IMR-90 (cell line): ENCODE data around the gene ACSM3. TPM values are rescaled to one million over a fixed set of nuclear protein-coding genes. Genes with fewer than 3 reads are reported as not detected.

Source experiments
- ATAC-seq: fragments of 200-7000 bp; cut with Tn5 transposase; 2 replicates; pipeline ENCODE4 v1.9.1; 2020; ENCODE audit warnings: low read depth, mild to moderate bottlenecking, moderate library complexity
- BruUV-seq: library from RNA; stranded (reverse); fragments of 400-500 nt; replicated peaks from 2 replicates; lab custom pipeline; 2021; lab: Mats Ljungman, UMichigan
- CTCF ChIA-PET: fragments of 300-600 bp; formaldehyde crosslinking; extraction: SDS; loops from one replicate; lab custom pipeline; 2021; ENCODE audit warnings: antibody characterized with exemption; lab: Yijun Ruan, JAX
- POLR2A ChIA-PET: fragments of 300-600 bp; sonication (Branson Sonifier 250); formaldehyde crosslinking; loops from one replicate; lab custom pipeline; 2022; ENCODE audit warnings: antibody characterized with exemption; ENCODE audit not compliant: unreplicated experiment; lab: Charles Lee
- DNase-seq: peaks from one replicate; pipeline ENCODE4 v3.0.0; 2013
- H2AFZ ChIP-seq: replicated peaks from 2 replicates; pipeline ENCODE3; 2013; ENCODE audit warnings: low read length, mild to moderate bottlenecking; ENCODE audit not compliant: poor library complexity
- H2AK5ac ChIP-seq: 2 replicates; pipeline ENCODE4 v1.6.1; 2013; ENCODE audit warnings: low read depth, low read length, inconsistent platforms
- H2AK9ac ChIP-seq: replicated peaks from 2 replicates; pipeline ENCODE3; 2013; ENCODE audit warnings: mild to moderate bottlenecking, low read depth, low read length, moderate library complexity; ENCODE audit not compliant: poor library complexity
- H2BK120ac ChIP-seq: 2 replicates; pipeline ENCODE4 v1.6.1; 2013; ENCODE audit warnings: low read depth, low read length, inconsistent platforms
- H2BK15ac ChIP-seq: 3 replicates; pipeline ENCODE4 v1.6.1; 2013; ENCODE audit warnings: low read depth, low read length, inconsistent platforms
- H2BK20ac ChIP-seq: 2 replicates; pipeline ENCODE4 v1.6.1; 2013; ENCODE audit warnings: low read depth, mild to moderate bottlenecking, inconsistent platforms, low read length, moderate library complexity
- H2BK5ac ChIP-seq: 2 replicates; pipeline ENCODE4 v1.6.1; 2013; ENCODE audit warnings: mild to moderate bottlenecking, low read depth, low read length, inconsistent platforms; ENCODE audit not compliant: poor library complexity, severe bottlenecking
- H3K14ac ChIP-seq: replicated peaks from 2 replicates; pipeline ENCODE4 v1.6.1; 2013; ENCODE audit warnings: low read depth, low read length, inconsistent platforms
- H3K18ac ChIP-seq: 2 replicates; pipeline ENCODE4 v1.6.1; 2013; ENCODE audit warnings: low read depth, low read length, control low read depth
- H3K23ac ChIP-seq: 2 replicates; pipeline ENCODE4 v1.6.1; 2013; ENCODE audit warnings: low read depth, low read length, inconsistent platforms
- H3K27ac ChIP-seq: 2 replicates; pipeline ENCODE4 v1.5.1; 2013; ENCODE audit warnings: mild to moderate bottlenecking, control low read depth, low read length; ENCODE audit not compliant: insufficient read depth
- H3K27me3 ChIP-seq: 2 replicates; pipeline ENCODE4 v1.6.1; 2013; ENCODE audit warnings: low read length; ENCODE audit not compliant: control insufficient read depth, insufficient read depth
- H3K36me3 ChIP-seq: 2 replicates; pipeline ENCODE4 v1.6.1; 2013; ENCODE audit warnings: low read length, mixed read lengths; ENCODE audit not compliant: control insufficient read depth, insufficient read depth
- H3K4ac ChIP-seq: 2 replicates; pipeline ENCODE4 v1.6.1; 2013; ENCODE audit warnings: low read depth, low read length, inconsistent platforms
- H3K4me1 ChIP-seq: 2 replicates; pipeline ENCODE4 v1.6.1; 2013; ENCODE audit warnings: low read length, mixed read lengths; ENCODE audit not compliant: control insufficient read depth, insufficient read depth
- H3K4me2 ChIP-seq: 2 replicates; pipeline ENCODE4 v1.6.1; 2013; ENCODE audit warnings: low read depth, mild to moderate bottlenecking, control low read depth, low read length, moderate library complexity
- H3K4me3 ChIP-seq: 2 replicates; pipeline ENCODE4 v1.5.1; 2013; ENCODE audit warnings: low read depth, mild to moderate bottlenecking, control low read depth, low read length, moderate library complexity; ENCODE audit not compliant: insufficient read depth
- H3K56ac ChIP-seq: 2 replicates; pipeline ENCODE4 v1.6.1; 2013; ENCODE audit warnings: low read length, inconsistent platforms; ENCODE audit not compliant: insufficient read depth; ENCODE audit errors: extremely low read depth
- H3K79me1 ChIP-seq, 2 experiments: 2 replicates each; pipeline ENCODE4 v1.6.1; 2013; ENCODE audit warnings: low read length in 2 of 2, inconsistent platforms in 1 of 2, low read depth in 1 of 2
- H3K9ac ChIP-seq: 2 replicates; pipeline ENCODE4 v1.6.1; 2013; ENCODE audit warnings: low read depth, low read length, control low read depth
- H3K9me1 ChIP-seq: 2 replicates; pipeline ENCODE4 v1.6.1; 2013; ENCODE audit warnings: low read length, inconsistent platforms; ENCODE audit not compliant: insufficient read depth
- H3K9me3 ChIP-seq: 2 replicates; pipeline ENCODE4 v1.6.1; 2013; ENCODE audit warnings: low read length; ENCODE audit not compliant: control insufficient read depth, insufficient read depth
- H4K20me1 ChIP-seq: 2 replicates; pipeline ENCODE4 v1.6.1; 2013; ENCODE audit warnings: low read length, inconsistent platforms; ENCODE audit not compliant: insufficient read depth
- H4K5ac ChIP-seq: 2 replicates; pipeline ENCODE4 v1.6.1; 2013; ENCODE audit warnings: mild to moderate bottlenecking, low read depth, low read length, control low read depth
- H4K8ac ChIP-seq, 2 experiments: 2 replicates each; pipeline ENCODE4 v1.6.1; 2013; ENCODE audit warnings: low read depth in 2 of 2, low read length in 2 of 2, control low read depth in 1 of 2, inconsistent platforms in 1 of 2
- H4K91ac ChIP-seq: 2 replicates; pipeline ENCODE4 v1.6.1; 2013; ENCODE audit warnings: low read depth, low read length, inconsistent platforms; ENCODE audit not compliant: insufficient read depth
- CTCF ChIP-seq: conservative IDR thresholded peaks from 2 replicates; pipeline ENCODE4 v1.5.1; 2012; ENCODE audit warnings: mild to moderate bottlenecking, low read depth, low read length, improper control_type of control experiment
- FOS ChIP-seq: fragments of 150-350 bp; IDR thresholded peaks from 2 replicates; pipeline ENCODE4 v1.6.1; 2016; ENCODE audit warnings: low read depth, low read length
- MXI1 ChIP-seq: IDR thresholded peaks from 2 replicates; pipeline ENCODE4 v1.6.1; 2012; ENCODE audit warnings: low read depth, mild to moderate bottlenecking, low read length, moderate library complexity, borderline replicate concordance
- RAD21 ChIP-seq: IDR thresholded peaks from 2 replicates; pipeline ENCODE4 v1.6.1; 2012; ENCODE audit warnings: low read length, improper control_type of control experiment
- SMC3 ChIP-seq: fragments of 150-350 bp; IDR thresholded peaks from 2 replicates; pipeline ENCODE4 v1.6.1; 2016; ENCODE audit warnings: low read depth, mild to moderate bottlenecking, antibody characterized with exemption, low read length, moderate library complexity
- WGBS, 2 experiments: methylation state at CpG; one replicate each; pipeline versions ENCODE4 v1.1.5 to v1.1.7; 2013; ENCODE audit warnings: missing lambda C conversion rate in 2 of 2; ENCODE audit not compliant: insufficient read length in 1 of 2; ENCODE audit errors: extremely low coverage in 2 of 2; 5-methylcytosine and 5-hydroxymethylcytosine counted together
- dilution Hi-C: fragments of 300-500 bp; cut with HindIII; formaldehyde crosslinking; loops from one replicate; pipeline ENCODE4 v1.14.3; 2018; ENCODE audit warnings: low sequenced_read_pairs; ENCODE audit not compliant: unreplicated experiment
- in situ Hi-C: fragments of 300-500 bp; cut with MboI; formaldehyde crosslinking; loops from 3 replicates; pipeline ENCODE4 v1.14.3; 2019; ENCODE audit warnings: low sequenced_read_pairs, inconsistent platforms, mixed read lengths
- intact Hi-C: fragments of 100-400 bp; cut with micrococcal nuclease; formaldehyde crosslinking; loops from 2 replicates; pipeline ENCODE4 v1.10.0; 2022
- polyA plus RNA-seq, 3 experiments: library from polyadenylated mRNA; depleted of rRNA; stranded (reverse); fragments of >200 nt; gene quantifications; 2 replicates each; pipeline ENCODE4 v1.2.3, GENCODE V29; 2012; ENCODE audit warnings: low replicate concordance in 1 of 3
- total RNA-seq: library from RNA; depleted of rRNA; stranded (reverse); fragments of >200 nt; gene quantifications from 2 replicates; pipeline ENCODE4 v1.2.3, GENCODE V29; 2012

The ACSM3 gene
- total and polyA plus RNA-seq, 2 of the 4 experiments (the other 2 are of a cell fraction), result 0.50 to 0.54 TPM

GRCh38 chr16:20799599-20799998, 35.8 kb downstream of the ACSM3 start:
- Histone ChIP-seq H3K27me3 (no peaks in the 10 kb centered on the region), H3K9me1 (no peaks in the 10 kb centered on the region), H2BK120ac (no peak overlapping the region), H2AFZ (no peak overlapping the region), H2BK15ac (no peak overlapping the region), H4K91ac (no peak overlapping the region), H4K8ac (no peak overlapping the region), H2AK9ac (no peak overlapping the region), H3K4me3 (no peak overlapping the region), H3K79me1 (no peaks in the 10 kb centered on the region), H3K9ac (no peak overlapping the region), H3K56ac (no peak overlapping the region), H4K20me1 (no peaks in the 10 kb centered on the region), H3K4ac (no peak overlapping the region), H2AK5ac (no peak overlapping the region), H2BK20ac (no peak overlapping the region), H2BK5ac (no peak overlapping the region), H3K9me3 (no peaks in the 10 kb centered on the region), H3K18ac (no peak overlapping the region), H4K5ac (no peak overlapping the region), H3K4me1 (no peaks in the 10 kb centered on the region), H3K23ac (no peak overlapping the region), H3K14ac (no peak overlapping the region), H3K36me3 (no peaks in the 10 kb centered on the region; the same call in 1 of the 2 replicates), H3K27ac (no peak overlapping the region), H3K4me2 (no peak overlapping the region)
- in situ Hi-C loops, result no loop called here
- intact Hi-C loops, result no loop called here
- POLR2A ChIA-PET, result no interaction called here
- no CpG with 5 or more reads among the region's 2 CpGs for WGBS, 2 experiments
- DNase-seq (peak; percentile 44), ATAC-seq (peak; percentile 60; the same call in 1 of the 2 replicates)
- TF ChIP-seq MXI1, result no peak
- peak; percentile 30 for TF ChIP-seq RAD21
- TF ChIP-seq FOS, result no peak
- peak; percentile 54 for TF ChIP-seq SMC3
- TF ChIP-seq CTCF, result peak; percentile 50
- dilution Hi-C loops, result no loop called here
- CTCF ChIA-PET, result interaction anchor here (0.6 to 0.7 kb wide), 3 partner anchors 16 to 157 kb away, joined by 3 to 5 read pairs (median 3); no protein-coding TSS in a partner anchor
- BruUV-seq, result no TSS peak
